ENCODE measurements around the gene LARP4.
"Not testable (repeated sequence)": the region's sequence is repeated elsewhere in the genome, so short reads cannot be mapped to it uniquely, and the experiment has no call there.

Gene LARP4

DNA sequence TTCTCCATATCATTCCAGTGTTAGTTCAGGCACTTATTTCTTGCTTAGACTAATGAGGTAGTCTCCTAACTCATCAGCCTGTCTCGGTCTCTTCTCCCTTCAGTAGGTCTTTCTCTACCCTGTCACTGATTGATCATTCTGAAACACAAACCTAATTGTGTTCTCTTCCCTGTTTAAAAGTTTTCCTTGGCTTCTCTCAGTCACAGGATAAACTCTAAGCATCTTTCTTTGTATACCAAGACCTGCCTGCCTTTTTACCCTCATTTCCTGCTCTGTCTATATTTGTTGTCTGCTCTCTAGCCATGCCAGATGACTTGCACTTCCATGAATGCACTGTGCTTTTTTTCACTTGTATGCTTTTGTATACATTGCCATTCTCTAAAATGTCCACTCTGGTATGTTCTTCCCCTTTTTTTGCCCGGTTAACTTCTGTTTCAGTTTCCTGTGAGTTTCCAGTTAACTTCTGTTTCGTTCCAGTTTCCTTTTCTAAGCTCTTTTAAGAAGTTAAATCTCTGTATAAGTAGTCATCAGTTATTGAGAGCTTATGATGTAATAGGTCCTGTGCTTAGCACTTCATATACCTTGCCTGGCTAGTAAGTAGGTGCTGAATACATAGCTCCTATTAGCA lies 116.8 kb downstream of the LARP4 start:
- DNase-seq (ENCODE audit: low read depth, low spot score) = no peak
- H3K4me3 ChIP-seq (ENCODE audit: low read length) = no peak overlapping the region

DNA sequence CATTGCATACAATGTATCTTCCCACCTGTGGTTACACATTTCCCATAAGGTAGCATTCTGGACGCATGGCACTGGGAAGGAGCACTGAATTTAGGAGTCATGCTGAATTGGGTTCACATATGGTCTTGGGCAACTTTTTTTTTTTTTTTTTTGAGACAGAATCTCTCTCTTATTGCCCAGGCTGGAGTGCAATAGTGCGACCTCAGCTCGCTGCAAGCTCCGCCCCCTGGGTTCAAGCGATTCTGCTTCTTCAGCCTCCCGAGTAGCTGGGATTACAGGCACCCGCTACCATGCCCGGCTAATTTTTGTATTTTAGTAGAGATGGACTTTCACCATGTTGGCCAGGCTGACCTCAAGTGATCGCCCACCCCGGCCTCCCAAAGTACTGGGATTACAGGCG lies 117.4 kb downstream of the LARP4 start:
- H3K4me3 ChIP-seq (ENCODE audit: low read length) = no peak overlapping the region
- no peak for DNase-seq (ENCODE audit: low read depth, low spot score)

DNA sequence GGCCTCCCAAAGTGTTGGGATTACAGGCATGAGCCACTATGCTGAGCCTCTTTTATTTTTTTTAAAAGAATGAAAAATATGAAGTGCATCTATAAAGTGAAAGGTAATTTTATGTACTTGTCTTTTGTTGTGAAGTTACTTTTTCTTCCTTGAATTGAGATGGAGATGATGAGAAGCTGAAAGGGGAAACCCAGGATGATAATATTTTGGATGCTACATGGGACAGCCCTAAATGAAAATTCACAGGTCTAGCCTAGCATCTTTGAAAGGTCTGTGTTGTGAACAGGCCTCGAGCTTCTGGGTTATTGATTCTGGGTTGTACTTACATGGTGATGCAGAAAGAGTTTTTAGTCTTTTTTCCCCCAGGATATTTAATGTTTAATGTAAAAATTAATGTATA lies 118.7 kb downstream of the LARP4 start:
- DNase-seq (ENCODE audit: low read depth, low spot score) = no peak
- H3K4me3 ChIP-seq (ENCODE audit: low read length) = no peak overlapping the region

DNA sequence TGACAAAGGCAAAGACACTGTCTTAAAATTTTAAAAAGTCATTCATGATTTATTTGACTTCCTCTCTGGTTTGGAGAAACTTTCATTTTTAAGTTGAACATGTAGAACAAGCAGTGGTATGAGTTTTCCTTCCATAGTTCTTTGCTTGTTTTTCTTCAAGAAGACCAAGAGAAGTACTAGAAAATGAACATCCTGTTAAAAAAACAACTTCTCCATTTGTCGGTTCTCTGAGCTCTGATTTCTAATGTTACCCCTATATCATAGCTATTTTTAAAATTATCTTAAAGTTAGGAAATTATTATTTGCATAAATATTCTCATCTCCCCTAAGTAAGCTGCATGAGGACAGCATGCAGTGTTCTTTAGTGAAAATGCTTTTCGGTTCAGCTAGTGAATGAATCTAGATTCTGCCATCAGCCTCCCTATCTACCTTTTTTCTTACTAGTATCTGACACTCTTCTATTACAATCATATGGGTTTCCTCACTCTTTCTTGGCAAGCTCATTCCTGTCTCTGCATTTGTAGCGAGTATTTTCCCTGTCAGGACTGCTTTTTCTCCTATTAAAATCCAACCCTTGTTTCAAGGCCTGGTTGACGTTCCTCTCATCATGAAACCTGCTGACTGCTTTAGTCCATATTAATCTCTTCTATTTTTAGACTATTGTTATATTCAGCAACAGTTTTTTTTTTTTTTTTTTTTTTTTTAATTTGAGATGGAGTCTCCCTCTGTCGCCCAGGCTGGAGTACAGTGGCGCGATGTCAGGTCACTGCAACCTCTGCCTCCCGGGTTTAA lies 119.9 kb downstream of the LARP4 start:
- DNase-seq (ENCODE audit: low read depth, low spot score) = no peak
- no peak overlapping the region for H3K4me3 ChIP-seq (ENCODE audit: low read length)

DNA sequence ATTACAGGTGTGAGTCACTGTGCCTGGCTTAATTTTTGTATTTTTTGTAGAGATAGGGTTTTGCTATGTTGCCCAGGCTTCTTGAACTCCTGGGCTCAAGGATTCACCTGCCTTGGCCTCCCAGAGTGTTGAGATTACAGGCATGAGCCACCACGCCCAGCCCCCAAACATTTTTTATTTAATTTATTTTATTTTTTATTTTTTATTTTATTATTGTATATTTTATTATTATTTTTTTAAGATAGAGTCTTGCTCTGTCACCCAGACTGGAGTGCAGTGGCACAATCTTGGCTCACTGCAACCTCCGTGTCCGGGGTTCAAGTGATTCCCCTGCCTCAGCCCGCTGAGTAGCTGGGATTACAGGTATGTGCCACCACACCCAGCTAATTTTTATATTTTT lies 121.1 kb downstream of the LARP4 start:
- not testable (repeated sequence) for H3K4me3 ChIP-seq (ENCODE audit: low read length); DNase-seq (ENCODE audit: low read depth, low spot score)

DNA sequence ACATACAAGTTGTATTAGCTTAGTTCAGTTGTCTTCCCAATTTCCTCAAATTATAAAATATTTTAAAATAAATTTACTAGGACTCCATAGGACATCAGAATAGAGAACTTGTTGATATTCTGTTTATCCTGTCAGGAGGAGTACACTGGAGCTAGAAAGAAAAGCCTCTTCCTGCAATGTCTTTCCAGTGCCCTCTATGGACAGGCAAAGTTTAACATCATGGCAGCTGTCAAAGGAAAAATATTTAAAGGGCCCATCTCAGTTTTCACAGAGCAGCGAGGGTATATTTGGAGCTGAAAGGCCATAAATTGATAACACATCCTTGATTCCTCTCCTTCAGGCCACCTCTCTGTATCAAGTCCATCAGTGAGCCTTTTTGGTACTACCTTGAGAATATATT lies 123.1 kb downstream of the LARP4 start:
- DNase-seq (ENCODE audit: low read depth, low spot score) = no peak
- H3K4me3 ChIP-seq (ENCODE audit: low read length) = no peak overlapping the region

DNA sequence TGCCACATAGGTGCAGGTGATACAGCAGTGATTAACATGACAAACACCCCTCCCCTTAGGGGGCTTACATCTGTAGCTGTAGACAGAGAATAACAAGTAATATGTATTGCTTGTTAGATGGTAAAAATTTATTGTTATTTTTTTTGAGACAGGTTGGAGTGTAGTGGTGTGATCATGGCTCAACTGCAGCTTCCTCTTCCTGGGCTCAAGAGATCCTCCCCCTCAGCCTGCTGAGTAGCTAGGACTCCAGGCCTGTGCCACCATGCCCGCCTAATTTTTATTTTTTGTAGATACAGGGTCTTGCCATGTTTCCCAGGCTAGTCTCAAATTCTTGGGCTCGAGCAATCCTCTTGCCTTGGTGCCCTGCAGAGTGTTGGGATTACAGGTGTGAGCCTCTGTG lies 123.9 kb downstream of the LARP4 start:
- DNase-seq (ENCODE audit: low read depth, low spot score) = no peak
- H3K4me3 ChIP-seq (ENCODE audit: low read length) = no peak overlapping the region

DNA sequence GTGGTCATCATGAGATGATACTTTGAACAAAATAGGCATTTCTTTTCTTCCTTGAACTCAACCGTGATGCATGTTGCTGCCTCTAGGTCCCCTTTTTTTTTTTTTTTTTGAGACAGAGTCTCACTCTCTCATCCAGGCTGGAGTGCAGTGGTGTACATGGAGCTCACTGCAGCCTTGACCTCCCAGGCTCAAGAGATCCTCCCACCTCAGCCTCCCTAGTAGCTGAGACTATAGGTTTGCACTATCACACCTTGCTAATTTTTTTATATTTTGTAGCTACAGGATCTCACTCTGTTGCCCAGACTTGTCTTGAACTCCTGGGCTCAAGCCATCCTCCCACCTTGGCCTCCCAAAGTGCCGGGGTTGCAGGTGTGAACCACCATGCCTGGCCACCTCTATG lies 124.7 kb downstream of the LARP4 start:
- no peak for DNase-seq (ENCODE audit: low read depth, low spot score)
- no peak overlapping the region for H3K4me3 ChIP-seq (ENCODE audit: low read length)

DNA sequence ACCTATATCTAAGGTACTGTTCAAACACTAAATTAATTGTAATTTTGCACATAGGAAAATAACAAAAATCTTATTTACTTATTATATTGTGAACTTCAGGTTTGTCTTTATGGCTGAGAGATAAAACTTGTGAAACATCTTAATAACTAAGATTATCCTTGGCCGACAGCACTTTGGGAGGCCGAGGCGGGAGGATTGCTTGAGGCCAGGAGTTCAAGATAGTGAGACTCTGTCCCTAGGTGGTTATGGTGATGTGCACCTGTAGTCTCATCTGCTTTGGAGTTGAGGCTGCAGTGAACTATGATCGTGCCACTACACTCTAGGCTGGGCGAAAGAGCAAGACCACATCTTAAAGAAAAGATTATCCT lies 126.7 kb downstream of the LARP4 start:
- no peak overlapping the region for H3K4me3 ChIP-seq (ENCODE audit: low read length)
- DNase-seq (ENCODE audit: low read depth, low spot score) = no peak

DNA sequence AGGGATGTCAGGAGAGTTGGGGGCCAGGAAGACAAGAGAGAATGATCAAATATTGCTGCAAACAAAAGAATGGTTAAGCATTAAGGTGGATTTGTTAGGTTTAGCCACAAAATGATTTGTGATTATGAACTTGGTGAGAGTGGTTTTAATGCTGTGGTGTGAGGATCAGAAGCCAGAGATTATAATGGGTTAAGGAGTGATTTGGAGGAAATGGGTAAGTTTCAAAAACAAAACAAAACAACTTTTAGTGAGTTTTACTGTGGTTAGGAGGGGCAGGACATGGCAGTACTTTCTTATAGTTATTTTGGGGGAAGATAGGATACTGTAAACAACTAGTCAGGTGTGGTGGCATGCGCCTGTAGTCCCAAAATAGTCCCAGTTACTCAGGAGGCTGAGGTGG lies 128.1 kb downstream of the LARP4 start:
- no peak overlapping the region for H3K4me3 ChIP-seq (ENCODE audit: low read length)
- DNase-seq (ENCODE audit: low read depth, low spot score) = no peak

DNA sequence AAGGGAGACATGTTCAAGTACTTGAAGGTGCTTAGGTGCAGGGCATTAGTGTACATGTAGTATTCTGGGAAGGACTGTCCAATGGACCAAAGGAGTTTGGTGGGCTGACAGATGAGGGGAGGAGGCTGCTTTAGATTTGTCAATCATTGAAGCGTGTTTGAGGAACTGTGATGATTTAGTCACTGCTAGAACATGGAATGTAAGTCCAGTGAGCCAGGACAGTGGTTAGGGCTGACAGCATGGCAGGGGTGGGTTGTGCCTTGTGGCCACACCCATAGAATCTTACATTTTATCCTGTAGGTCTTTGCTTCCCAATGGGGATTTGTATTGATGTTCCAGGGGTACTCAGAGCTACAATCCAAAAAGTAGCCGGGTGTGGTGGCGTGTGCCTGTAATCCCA lies 128.7 kb downstream of the LARP4 start:
- no peak for DNase-seq (ENCODE audit: low read depth, low spot score)
- no peak overlapping the region for H3K4me3 ChIP-seq (ENCODE audit: low read length)

Measured in Jurkat, Clone E6-1 (cell line).